ENCODE results near the gene KRTAP10-3. TPM values are rescaled to one million over a fixed set of nuclear protein-coding genes. Genes with fewer than 3 reads are reported as not detected.

KRTAP10-3 gene
- total RNA-seq, 3 donors from 2014 or later: not detected

- DNase-seq (ENCODE audit: low spot score in 2 of 2): no peak
- H3K4me1 ChIP-seq: no peaks in the 10 kb centered on the region
- no peak overlapping the region for H3K27ac ChIP-seq
- H3K36me3 ChIP-seq: no peaks in the 10 kb centered on the region
- H3K9me3 ChIP-seq: no peaks in the 10 kb centered on the region
- TF ChIP-seq CTCF (IDR thresholded peaks at IDR 0.05) (no peak), POLR2A (IDR thresholded peaks at IDR 0.05) (no peak), POLR2AphosphoS5 (IDR thresholded peaks at IDR 0.05) (no peak)
- intact Hi-C loops (cut with DNase I; ENCODE audit: low total_unique reads): no loop called here
- H3K27me3 ChIP-seq: peaks cover 0 to 4% of the 10 kb centered on the region in 2 donors
- H3K4me3 ChIP-seq: no peak overlapping the region
Measured at GRCh38 chr21:44514218-44514520, 44.4 kb downstream of the KRTAP10-3 start.

GRCh38 chr21:44513389-44514217, 45.0 kb downstream of the KRTAP10-3 start:
- no peak for TF ChIP-seq POLR2AphosphoS5 (IDR thresholded peaks at IDR 0.05)
- TF ChIP-seq POLR2A (IDR thresholded peaks at IDR 0.05): no peak
- no peak for TF ChIP-seq CTCF (IDR thresholded peaks at IDR 0.05)
- H3K4me1 ChIP-seq: no peaks in the 10 kb centered on the region
- peaks cover 4 to 5% of the 10 kb centered on the region in 2 donors for H3K27me3 ChIP-seq
- no peak overlapping the region for H3K4me3 ChIP-seq
- no peaks in the 10 kb centered on the region for H3K36me3 ChIP-seq
- no peak for DNase-seq (ENCODE audit: low spot score in 2 of 2)
- no peaks in the 10 kb centered on the region for H3K9me3 ChIP-seq
- H3K27ac ChIP-seq: no peak overlapping the region
- intact Hi-C loops (cut with DNase I; ENCODE audit: low total_unique reads): no loop called here

- intact Hi-C loops (cut with DNase I; ENCODE audit: low total_unique reads): no loop called here
Measured at GRCh38 chr21:44512496-44513388, 45.9 kb downstream of the KRTAP10-3 start.

GRCh38 chr21:44511938-44512275, 46.7 kb downstream of the KRTAP10-3 start:
- H3K4me1 ChIP-seq: no peaks in the 10 kb centered on the region
- H3K4me3 ChIP-seq: no peak overlapping the region
- H3K27me3 ChIP-seq: peaks cover 4 to 20% of the 10 kb centered on the region in 2 donors
- no peaks in the 10 kb centered on the region for H3K36me3 ChIP-seq
- intact Hi-C loops (cut with DNase I; ENCODE audit: low total_unique reads): no loop called here
- H3K27ac ChIP-seq: no peak overlapping the region
- DNase-seq (ENCODE audit: low spot score in 2 of 2): no peak
- H3K9me3 ChIP-seq: no peaks in the 10 kb centered on the region
- TF ChIP-seq CTCF (IDR thresholded peaks at IDR 0.05): no peak
- TF ChIP-seq POLR2AphosphoS5 (IDR thresholded peaks at IDR 0.05): no peak
- TF ChIP-seq POLR2A (IDR thresholded peaks at IDR 0.05): no peak

More at GRCh38 chr21:44512496-44513388, 45.9 kb downstream of the KRTAP10-3 start:
- H3K27me3 ChIP-seq: peaks cover 4 to 14% of the 10 kb centered on the region in 2 donors
- no peak overlapping the region for H3K27ac ChIP-seq
- TF ChIP-seq POLR2AphosphoS5 (IDR thresholded peaks at IDR 0.05) (no peak), POLR2A (IDR thresholded peaks at IDR 0.05) (no peak), CTCF (IDR thresholded peaks at IDR 0.05) (no peak)
- H3K36me3 ChIP-seq: no peaks in the 10 kb centered on the region
- no peak for DNase-seq (ENCODE audit: low spot score in 2 of 2)
- no peaks in the 10 kb centered on the region for H3K4me1 ChIP-seq
- H3K4me3 ChIP-seq: no peak overlapping the region
- no peaks in the 10 kb centered on the region for H3K9me3 ChIP-seq

Measured in breast epithelium (tissue), 4 donors.